OCI-LY1 (cell line): Measurements from ENCODE around the gene SETD5.

Experiments used
- H2AFZ ChIP-seq: fragments of 200-600 bp; sonication (generic), shearing (Covaris generic); 2 replicates; pipeline ENCODE4 v1.6.0; 2014; ENCODE audit warnings: antibody characterized with exemption, mild to moderate bottlenecking, low read length
- H3F3A ChIP-seq: fragments of 200-600 bp; sonication (generic), shearing (Covaris generic); 2 replicates; pipeline ENCODE4 v1.6.0; 2014; ENCODE audit warnings: mild to moderate bottlenecking, antibody characterized with exemption, low read length, moderate library complexity; ENCODE audit not compliant: insufficient read depth
- H3K27ac ChIP-seq: fragments of 200-600 bp; sonication (generic); 2 replicates; pipeline ENCODE4 v1.5.1; 2014; ENCODE audit warnings: low read length, mixed run types, mild to moderate bottlenecking, low read depth; ENCODE audit not compliant: poor library complexity, severe bottlenecking
- H3K27me3 ChIP-seq: fragments of 200-600 bp; sonication (generic); 2 replicates; pipeline ENCODE4 v1.6.0; 2014; ENCODE audit warnings: antibody characterized with exemption, mild to moderate bottlenecking, low read length, moderate library complexity; ENCODE audit not compliant: insufficient read depth
- H3K36me3 ChIP-seq: fragments of 200-600 bp; sonication (generic); 2 replicates; pipeline ENCODE4 v1.6.1; 2014; ENCODE audit warnings: mild to moderate bottlenecking, antibody characterized with exemption, low read length, moderate library complexity, mixed read lengths; ENCODE audit not compliant: insufficient read depth
- H3K4me1 ChIP-seq: fragments of 200-600 bp; sonication (generic); 2 replicates; pipeline ENCODE4 v1.5.1; 2014; ENCODE audit warnings: mild to moderate bottlenecking, low read length, moderate library complexity; ENCODE audit not compliant: insufficient read depth, severe bottlenecking
- H3K4me2 ChIP-seq: fragments of 200-600 bp; sonication (generic), shearing (Covaris generic); 2 replicates; pipeline ENCODE4 v1.6.1; 2014; ENCODE audit warnings: low read length
- H3K4me3 ChIP-seq: fragments of 200-600 bp; sonication (generic); 2 replicates; pipeline ENCODE4 v1.5.1; 2014; ENCODE audit warnings: low read length, low read depth, mild to moderate bottlenecking, mixed read lengths; ENCODE audit not compliant: poor library complexity, severe bottlenecking
- H3K79me2 ChIP-seq: fragments of 200-600 bp; shearing (Covaris generic); 2 replicates; pipeline ENCODE4 v1.6.1; 2016; ENCODE audit warnings: mixed run types, low read length, mixed read lengths; ENCODE audit not compliant: insufficient read depth
- H3K9ac ChIP-seq: fragments of 200-600 bp; sonication (generic), shearing (Covaris generic); 2 replicates; pipeline ENCODE4 v1.6.1; 2014; ENCODE audit warnings: mild to moderate bottlenecking, low read length, mixed read lengths
- H3K9me2 ChIP-seq: fragments of 200-600 bp; sonication (generic), shearing (Covaris generic); 2 replicates; pipeline ENCODE4 v1.6.1; 2014; ENCODE audit warnings: low read depth, mild to moderate bottlenecking, low read length, mixed read lengths
- H3K9me3 ChIP-seq: fragments of 200-600 bp; shearing (Covaris generic); 2 replicates; pipeline ENCODE4 v1.6.1; 2014; ENCODE audit warnings: low read length, mixed read lengths
- H4K20me1 ChIP-seq: fragments of 200-600 bp; sonication (generic), shearing (Covaris generic); 2 replicates; pipeline ENCODE4 v1.6.0; 2016; ENCODE audit warnings: mild to moderate bottlenecking, low read length; ENCODE audit not compliant: insufficient read depth
- EZH2 ChIP-seq: fragments of 200-600 bp; sonication (generic), shearing (Covaris generic); IDR thresholded peaks from 2 replicates; pipeline ENCODE4 v1.8.0; 2017; ENCODE audit warnings: borderline replicate concordance, mixed run types, mild to moderate bottlenecking, antibody characterized with exemption, low read length, moderate library complexity, mixed read lengths
- TF ChIP-seq, protein P1 (sequence below): fragments of 200-600 bp; sonication (generic), shearing (Covaris generic); IDR thresholded peaks from 2 replicates; pipeline ENCODE4 v1.5.1; 2017; ENCODE audit warnings: mild to moderate bottlenecking, antibody characterized with exemption, low read length, moderate library complexity, mixed read lengths

The SETD5 gene

DNA sequence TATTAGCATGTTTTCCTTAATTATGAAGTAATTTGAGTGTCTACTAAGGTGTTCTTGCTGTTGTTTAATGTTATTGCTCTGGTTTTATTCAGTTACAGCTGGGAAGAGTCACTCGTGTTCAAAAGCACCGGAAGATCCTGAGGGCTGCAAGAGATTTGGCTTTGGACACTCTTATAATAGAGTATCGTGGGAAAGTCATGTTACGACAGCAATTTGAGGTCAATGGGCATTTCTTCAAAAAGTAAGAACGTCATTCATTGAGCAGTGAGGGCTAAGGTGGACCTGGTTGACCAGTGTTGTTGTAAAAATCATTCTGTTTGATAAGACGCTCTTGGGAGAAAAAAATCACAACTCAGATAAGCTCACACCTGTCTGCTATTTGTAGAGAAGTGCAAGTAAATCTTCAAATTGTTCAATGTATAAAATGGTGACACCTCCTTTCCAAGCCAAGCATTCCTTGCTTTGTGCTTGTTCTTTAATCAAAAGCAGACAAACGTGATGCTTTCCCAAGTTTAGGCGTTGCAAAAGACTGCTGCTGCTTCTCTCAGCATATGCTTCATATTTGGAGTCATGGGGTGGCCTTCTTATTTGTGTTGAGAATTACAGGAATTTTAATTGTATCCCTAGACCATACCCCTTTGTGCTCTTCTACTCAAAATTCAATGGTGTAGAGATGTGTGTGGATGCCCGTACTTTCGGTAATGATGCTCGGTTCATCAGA, 44.2 kb downstream of the SETD5 start:
- no peaks in the 10 kb centered on the region for H4K20me1 ChIP-seq

DNA sequence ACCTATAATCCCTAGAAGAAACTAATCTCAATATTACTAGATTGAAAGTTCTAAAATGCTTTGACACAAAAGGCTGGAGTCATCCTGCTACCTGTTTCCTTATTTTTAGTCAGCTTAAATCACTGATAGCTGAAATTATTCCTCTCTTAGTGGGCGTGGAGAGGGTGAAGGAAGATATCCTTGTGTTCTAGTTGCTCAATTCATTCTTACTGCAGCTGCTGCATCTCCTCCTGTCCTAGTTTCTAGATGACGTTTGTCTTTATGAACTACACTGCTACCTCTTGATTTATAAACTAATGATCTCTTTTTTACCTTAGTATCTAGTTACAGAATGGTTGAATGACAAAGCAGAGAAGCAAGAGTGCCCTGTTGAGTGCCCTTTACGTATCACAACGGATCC, 50.7 kb downstream of the SETD5 start:
- Histone ChIP-seq H3K4me2 (no peak overlapping the region), H3F3A (no peaks in the 10 kb centered on the region), H2AFZ (no peak overlapping the region), H3K4me1 (no peaks in the 10 kb centered on the region), H3K79me2 (no peaks in the 10 kb centered on the region; the same call in 1 of the 2 replicates), H3K36me3 (peaks cover 95% of the 10 kb centered on the region), H4K20me1 (no peaks in the 10 kb centered on the region), H3K9ac (no peak overlapping the region), H3K9me3 (no peaks in the 10 kb centered on the region), H3K27me3 (no peaks in the 10 kb centered on the region), H3K27ac (no peak overlapping the region), H3K4me3 (no peak overlapping the region), H3K9me2 (no peaks in the 10 kb centered on the region)
- TF ChIP-seq, protein P1, sequence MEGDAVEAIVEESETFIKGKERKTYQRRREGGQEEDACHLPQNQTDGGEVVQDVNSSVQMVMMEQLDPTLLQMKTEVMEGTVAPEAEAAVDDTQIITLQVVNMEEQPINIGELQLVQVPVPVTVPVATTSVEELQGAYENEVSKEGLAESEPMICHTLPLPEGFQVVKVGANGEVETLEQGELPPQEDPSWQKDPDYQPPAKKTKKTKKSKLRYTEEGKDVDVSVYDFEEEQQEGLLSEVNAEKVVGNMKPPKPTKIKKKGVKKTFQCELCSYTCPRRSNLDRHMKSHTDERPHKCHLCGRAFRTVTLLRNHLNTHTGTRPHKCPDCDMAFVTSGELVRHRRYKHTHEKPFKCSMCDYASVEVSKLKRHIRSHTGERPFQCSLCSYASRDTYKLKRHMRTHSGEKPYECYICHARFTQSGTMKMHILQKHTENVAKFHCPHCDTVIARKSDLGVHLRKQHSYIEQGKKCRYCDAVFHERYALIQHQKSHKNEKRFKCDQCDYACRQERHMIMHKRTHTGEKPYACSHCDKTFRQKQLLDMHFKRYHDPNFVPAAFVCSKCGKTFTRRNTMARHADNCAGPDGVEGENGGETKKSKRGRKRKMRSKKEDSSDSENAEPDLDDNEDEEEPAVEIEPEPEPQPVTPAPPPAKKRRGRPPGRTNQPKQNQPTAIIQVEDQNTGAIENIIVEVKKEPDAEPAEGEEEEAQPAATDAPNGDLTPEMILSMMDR, result no peak
- TF ChIP-seq EZH2, result no peak

More for the DNA sequence above, 44.2 kb downstream of the SETD5 start:
- no peaks in the 10 kb centered on the region for H3K27me3 ChIP-seq
- H2AFZ ChIP-seq, result no peak overlapping the region
- TF ChIP-seq, protein P1, result no peak
- TF ChIP-seq EZH2, result no peak
- no peaks in the 10 kb centered on the region for H3F3A ChIP-seq
- no peaks in the 10 kb centered on the region for H3K9me2 ChIP-seq
- no peaks in the 10 kb centered on the region for H3K4me1 ChIP-seq
- H3K4me3 ChIP-seq, result no peak overlapping the region
- no peaks in the 10 kb centered on the region for H3K9me3 ChIP-seq
- H3K79me2 ChIP-seq, result no peaks in the 10 kb centered on the region
- no peak overlapping the region for H3K4me2 ChIP-seq
- H3K27ac ChIP-seq, result no peak overlapping the region
- H3K9ac ChIP-seq, result no peak overlapping the region
- H3K36me3 ChIP-seq, result peaks cover 91% of the 10 kb centered on the region

DNA sequence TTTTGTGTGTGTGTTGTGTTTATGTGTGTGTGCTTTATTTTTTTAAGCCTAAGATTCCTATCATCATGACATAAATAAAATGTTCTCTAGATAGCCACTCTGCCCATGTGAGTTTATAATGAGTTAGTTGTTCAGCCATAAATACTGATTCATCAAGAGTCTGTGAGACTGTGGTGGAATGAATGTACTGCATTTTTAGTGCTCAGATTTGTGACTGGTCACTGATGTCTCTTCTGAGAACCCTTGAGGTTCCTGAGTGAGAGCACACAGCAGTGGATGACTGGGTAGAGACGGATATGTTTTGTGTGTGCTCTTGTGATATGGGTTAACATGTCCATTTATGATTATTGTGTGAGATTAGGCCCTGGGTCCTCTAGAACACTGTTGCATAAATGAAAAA, 51.2 kb downstream of the SETD5 start:
- Histone ChIP-seq H3K79me2 (no peaks in the 10 kb centered on the region; the same call in 1 of the 2 replicates), H3K9me3 (no peaks in the 10 kb centered on the region), H2AFZ (no peak overlapping the region), H3K36me3 (peaks cover 95% of the 10 kb centered on the region), H3K27me3 (no peaks in the 10 kb centered on the region), H3F3A (no peaks in the 10 kb centered on the region), H3K27ac (no peak overlapping the region), H3K4me3 (no peak overlapping the region), H3K9ac (no peak overlapping the region), H3K9me2 (no peaks in the 10 kb centered on the region), H4K20me1 (no peaks in the 10 kb centered on the region), H3K4me1 (no peaks in the 10 kb centered on the region), H3K4me2 (no peak overlapping the region)
- no peak for TF ChIP-seq EZH2
- TF ChIP-seq, protein P1, result no peak
